OCI-LY7 (cell line): ENCODE measurements around the gene PTPRM. TPM values are rescaled to one million over a fixed set of nuclear protein-coding genes. Genes with fewer than 3 reads are reported as not detected.

ENCODE experiments used
- BruUV-seq: library from RNA; stranded (reverse); fragments of 400-500 nt; replicated peaks from 2 replicates; lab custom pipeline; 2021; lab: Mats Ljungman, UMichigan
- CTCF ChIA-PET: fragments of 300-600 bp; sonication (Branson Sonifier 250); formaldehyde crosslinking; loops from one replicate; lab custom pipeline; 2022; ENCODE audit warnings: antibody characterized with exemption; ENCODE audit not compliant: unreplicated experiment; lab: Charles Lee
- POLR2A ChIA-PET: fragments of 300-600 bp; sonication (Branson Sonifier 250); formaldehyde crosslinking; loops from one replicate; lab custom pipeline; 2022; ENCODE audit warnings: antibody characterized with exemption; lab: Charles Lee
- DNase-seq: peaks from one replicate; pipeline ENCODE4 v3.0.0-alpha.2; 2015; ENCODE audit warnings: low spot score
- H2AFZ ChIP-seq: fragments of 200-600 bp; sonication (generic), shearing (Covaris generic); 2 replicates; pipeline ENCODE4 v1.6.1; 2014; ENCODE audit warnings: mild to moderate bottlenecking, antibody characterized with exemption, low read length, moderate library complexity
- H3K27ac ChIP-seq: fragments of 200-600 bp; sonication (generic); 2 replicates; pipeline ENCODE4 v1.5.1; 2014; ENCODE audit warnings: mixed run types, low read depth, mild to moderate bottlenecking, moderate library complexity, low read length, inconsistent platforms; ENCODE audit not compliant: poor library complexity, severe bottlenecking
- H3K36me3 ChIP-seq: fragments of 200-600 bp; sonication (generic); 2 replicates; pipeline ENCODE4 v1.6.1; 2014; ENCODE audit warnings: mild to moderate bottlenecking, antibody characterized with exemption, low read length, moderate library complexity, mixed read lengths; ENCODE audit not compliant: insufficient read depth
- H3K4me1 ChIP-seq: fragments of 200-600 bp; sonication (generic); 2 replicates; pipeline ENCODE4 v1.5.1; 2014; ENCODE audit warnings: mild to moderate bottlenecking, low read length; ENCODE audit not compliant: insufficient read depth, poor library complexity, severe bottlenecking
- H3K4me2 ChIP-seq: fragments of 200-600 bp; sonication (generic); 2 replicates; pipeline ENCODE4 v1.6.1; 2014; ENCODE audit warnings: mild to moderate bottlenecking, low read length
- H3K4me3 ChIP-seq: fragments of 200-600 bp; sonication (generic); 2 replicates; pipeline ENCODE4 v1.5.1; 2014; ENCODE audit warnings: mild to moderate bottlenecking, low read depth, low read length; ENCODE audit not compliant: poor library complexity, severe bottlenecking
- H3K79me2 ChIP-seq: fragments of 200-600 bp; sonication (generic); 2 replicates; pipeline ENCODE4 v1.6.1; 2016; ENCODE audit warnings: low read depth, mild to moderate bottlenecking, low read length, moderate library complexity, mixed read lengths; ENCODE audit not compliant: insufficient read depth
- H3K9me2 ChIP-seq: fragments of 200-600 bp; sonication (generic); 2 replicates; pipeline ENCODE4 v1.6.1; 2016; ENCODE audit warnings: mild to moderate bottlenecking, low read length, mixed read lengths; ENCODE audit not compliant: insufficient read depth
- H3K9me3 ChIP-seq: fragments of 200-600 bp; sonication (generic); 2 replicates; pipeline ENCODE4 v1.6.1; 2014; ENCODE audit warnings: mild to moderate bottlenecking, mixed run types, low read length, mixed read lengths
- H4K20me1 ChIP-seq: fragments of 200-600 bp; sonication (generic); 2 replicates; pipeline ENCODE4 v1.6.1; 2014; ENCODE audit warnings: mild to moderate bottlenecking, antibody characterized with exemption, low read length, moderate library complexity, mixed read lengths; ENCODE audit not compliant: insufficient read depth
- EZH2phosphoT487 ChIP-seq: fragments of 200-600 bp; sonication (generic); IDR thresholded peaks from 2 replicates; pipeline ENCODE4 v1.6.1; 2018; ENCODE audit warnings: low read depth, borderline replicate concordance, mild to moderate bottlenecking, mixed run types, antibody characterized with exemption, low read length, moderate library complexity, mixed read lengths
- intact Hi-C: fragments of 100-400 bp; cut with micrococcal nuclease; formaldehyde crosslinking; loops from one replicate; pipeline ENCODE4 v1.10.0; 2022; ENCODE audit not compliant: unreplicated experiment
- total RNA-seq, 2 experiments: library from RNA; depleted of rRNA in 1 of 2; stranded (reverse); fragments of >200 nt in 1 of 2; shearing (Covaris generic) in 1 of 2; gene quantifications; 2 replicates each; pipeline ENCODE4 v1.2.3, GENCODE V29; 2014 to 2022
- TF ChIP-seq, protein P1 (sequence below): fragments of 200-600 bp; sonication (generic); conservative IDR thresholded peaks from 2 replicates; pipeline ENCODE4 v1.5.1; 2014; ENCODE audit warnings: mild to moderate bottlenecking, antibody characterized with exemption, low read length, moderate library complexity, mixed read lengths

PTPRM gene
- total RNA-seq, 2 experiments from 2014 or later, result not detected

DNA sequence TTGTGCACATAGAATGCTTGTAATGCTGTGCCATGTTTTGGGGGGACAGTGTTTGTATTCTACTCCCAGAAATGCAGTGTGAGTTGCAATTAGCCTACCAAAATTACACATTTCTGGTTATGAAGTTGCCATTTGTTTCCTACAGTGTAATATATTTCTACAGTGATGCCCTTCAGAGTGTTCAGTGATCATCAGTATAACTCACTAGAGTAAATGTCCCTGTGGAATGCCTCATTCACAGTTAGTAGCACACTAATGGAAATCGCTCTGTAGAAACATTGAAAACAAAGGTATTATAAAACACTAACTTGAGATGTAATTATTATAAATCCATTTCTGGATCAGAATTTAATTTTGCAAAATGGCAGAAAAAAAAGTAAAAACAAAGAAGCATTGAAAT, 498.7 kb downstream of the PTPRM start:
- Histone ChIP-seq H3K27ac (no peak overlapping the region), H3K9me3 (no peaks in the 10 kb centered on the region), H3K4me2 (no peak overlapping the region), H2AFZ (no peak overlapping the region), H3K9me2 (no peaks in the 10 kb centered on the region), H3K4me3 (no peak overlapping the region), H3K36me3 (no peaks in the 10 kb centered on the region), H3K4me1 (no peaks in the 10 kb centered on the region), H4K20me1 (no peaks in the 10 kb centered on the region), H3K79me2 (no peaks in the 10 kb centered on the region)
- no peak for DNase-seq
- no TSS peak for BruUV-seq
- ChIA-PET CTCF (no interaction called here), POLR2A (no interaction called here)
- intact Hi-C loops, result no loop called here
- TF ChIP-seq EZH2phosphoT487, result no peak
- TF ChIP-seq, protein P1, sequence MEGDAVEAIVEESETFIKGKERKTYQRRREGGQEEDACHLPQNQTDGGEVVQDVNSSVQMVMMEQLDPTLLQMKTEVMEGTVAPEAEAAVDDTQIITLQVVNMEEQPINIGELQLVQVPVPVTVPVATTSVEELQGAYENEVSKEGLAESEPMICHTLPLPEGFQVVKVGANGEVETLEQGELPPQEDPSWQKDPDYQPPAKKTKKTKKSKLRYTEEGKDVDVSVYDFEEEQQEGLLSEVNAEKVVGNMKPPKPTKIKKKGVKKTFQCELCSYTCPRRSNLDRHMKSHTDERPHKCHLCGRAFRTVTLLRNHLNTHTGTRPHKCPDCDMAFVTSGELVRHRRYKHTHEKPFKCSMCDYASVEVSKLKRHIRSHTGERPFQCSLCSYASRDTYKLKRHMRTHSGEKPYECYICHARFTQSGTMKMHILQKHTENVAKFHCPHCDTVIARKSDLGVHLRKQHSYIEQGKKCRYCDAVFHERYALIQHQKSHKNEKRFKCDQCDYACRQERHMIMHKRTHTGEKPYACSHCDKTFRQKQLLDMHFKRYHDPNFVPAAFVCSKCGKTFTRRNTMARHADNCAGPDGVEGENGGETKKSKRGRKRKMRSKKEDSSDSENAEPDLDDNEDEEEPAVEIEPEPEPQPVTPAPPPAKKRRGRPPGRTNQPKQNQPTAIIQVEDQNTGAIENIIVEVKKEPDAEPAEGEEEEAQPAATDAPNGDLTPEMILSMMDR, result no peak

DNA sequence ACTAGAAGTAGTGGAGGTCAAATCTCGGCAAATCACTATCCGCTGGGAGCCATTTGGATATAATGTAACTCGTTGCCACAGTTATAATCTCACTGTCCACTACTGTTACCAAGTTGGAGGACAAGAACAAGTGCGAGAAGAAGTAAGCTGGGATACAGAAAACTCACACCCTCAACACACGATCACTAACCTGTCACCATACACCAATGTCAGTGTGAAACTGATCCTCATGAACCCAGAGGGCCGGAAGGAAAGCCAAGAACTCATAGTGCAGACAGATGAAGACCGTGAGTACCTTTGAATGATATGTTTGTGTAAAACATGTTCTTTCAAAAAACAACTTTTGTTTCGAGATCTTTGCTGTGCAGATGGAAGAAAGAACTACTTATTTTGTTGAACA, 502.6 kb downstream of the PTPRM start:
- intact Hi-C loops, result no loop called here
- Histone ChIP-seq H3K36me3 (no peaks in the 10 kb centered on the region), H2AFZ (no peak overlapping the region), H3K4me1 (no peaks in the 10 kb centered on the region), H4K20me1 (no peaks in the 10 kb centered on the region), H3K4me3 (no peak overlapping the region), H3K27ac (no peak overlapping the region), H3K9me3 (no peaks in the 10 kb centered on the region), H3K79me2 (no peaks in the 10 kb centered on the region), H3K4me2 (no peak overlapping the region), H3K9me2 (no peaks in the 10 kb centered on the region)
- TF ChIP-seq, protein P1, result no peak
- TF ChIP-seq EZH2phosphoT487, result no peak
- no TSS peak for BruUV-seq
- POLR2A ChIA-PET, result no interaction called here
- CTCF ChIA-PET, result no interaction called here
- DNase-seq, result no peak

GRCh38 chr18:8073167-8073566, 506.1 kb downstream of the PTPRM start:
- intact Hi-C loops, result no loop called here

More at GRCh38 chr18:8073167-8073566, 506.1 kb downstream of the PTPRM start:
- ChIA-PET CTCF (no interaction called here), POLR2A (no interaction called here)
- H2AFZ ChIP-seq, result no peak overlapping the region
- H3K27ac ChIP-seq, result no peak overlapping the region
- H3K9me2 ChIP-seq, result no peaks in the 10 kb centered on the region
- no peak overlapping the region for H3K4me3 ChIP-seq
- no peaks in the 10 kb centered on the region for H3K36me3 ChIP-seq
- H3K4me2 ChIP-seq, result no peak overlapping the region
- TF ChIP-seq EZH2phosphoT487, result no peak
- TF ChIP-seq, protein P1, result no peak
- no peaks in the 10 kb centered on the region for H4K20me1 ChIP-seq
- BruUV-seq, result no TSS peak
- no peaks in the 10 kb centered on the region for H3K4me1 ChIP-seq
- no peak for DNase-seq
- no peaks in the 10 kb centered on the region for H3K9me3 ChIP-seq
- H3K79me2 ChIP-seq, result no peaks in the 10 kb centered on the region
